Retinal pigment epithelial cell (primary cell): ENCODE measurements around the gene LCN12.

Experiments
- DNase-seq: peaks from one replicate; pipeline ENCODE4 v3.0.0-alpha.2; 2010; ENCODE audit warnings: low read depth
- H3K4me3 ChIP-seq: 2 replicates; pipeline ENCODE4 v1.5.1; 2011; ENCODE audit warnings: mild to moderate bottlenecking, low read length, control low read depth, moderate library complexity
- TF ChIP-seq, protein P1 (sequence below): conservative IDR thresholded peaks from 2 replicates; pipeline ENCODE4 v1.5.1; 2011; ENCODE audit warnings: low read depth, low read length, control low read depth, inconsistent platforms

LCN12 gene

DNA sequence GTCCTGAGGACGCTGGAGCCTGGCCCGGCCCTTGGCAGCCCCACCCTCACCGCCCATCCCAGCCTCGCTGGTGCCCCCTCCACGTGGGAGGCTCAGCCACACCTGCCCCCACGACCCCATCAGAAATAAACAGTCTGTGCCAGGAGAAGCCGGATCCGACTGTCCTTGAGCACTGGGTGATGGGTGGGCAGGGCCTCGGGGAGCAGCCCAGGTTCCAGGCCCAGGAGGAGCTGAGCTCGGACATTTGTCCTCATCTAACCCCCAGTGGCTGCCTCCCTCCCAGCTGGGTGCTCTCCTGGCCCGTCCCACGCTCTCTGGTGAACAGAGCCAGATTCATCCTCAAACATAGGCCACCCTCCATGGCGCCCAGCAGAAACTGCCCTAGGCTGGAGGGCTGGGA lies 20.7 kb downstream of the LCN12 start:
- no peak for DNase-seq
- no peak overlapping the region for H3K4me3 ChIP-seq
- TF ChIP-seq, protein P1, sequence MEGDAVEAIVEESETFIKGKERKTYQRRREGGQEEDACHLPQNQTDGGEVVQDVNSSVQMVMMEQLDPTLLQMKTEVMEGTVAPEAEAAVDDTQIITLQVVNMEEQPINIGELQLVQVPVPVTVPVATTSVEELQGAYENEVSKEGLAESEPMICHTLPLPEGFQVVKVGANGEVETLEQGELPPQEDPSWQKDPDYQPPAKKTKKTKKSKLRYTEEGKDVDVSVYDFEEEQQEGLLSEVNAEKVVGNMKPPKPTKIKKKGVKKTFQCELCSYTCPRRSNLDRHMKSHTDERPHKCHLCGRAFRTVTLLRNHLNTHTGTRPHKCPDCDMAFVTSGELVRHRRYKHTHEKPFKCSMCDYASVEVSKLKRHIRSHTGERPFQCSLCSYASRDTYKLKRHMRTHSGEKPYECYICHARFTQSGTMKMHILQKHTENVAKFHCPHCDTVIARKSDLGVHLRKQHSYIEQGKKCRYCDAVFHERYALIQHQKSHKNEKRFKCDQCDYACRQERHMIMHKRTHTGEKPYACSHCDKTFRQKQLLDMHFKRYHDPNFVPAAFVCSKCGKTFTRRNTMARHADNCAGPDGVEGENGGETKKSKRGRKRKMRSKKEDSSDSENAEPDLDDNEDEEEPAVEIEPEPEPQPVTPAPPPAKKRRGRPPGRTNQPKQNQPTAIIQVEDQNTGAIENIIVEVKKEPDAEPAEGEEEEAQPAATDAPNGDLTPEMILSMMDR: no peak

DNA sequence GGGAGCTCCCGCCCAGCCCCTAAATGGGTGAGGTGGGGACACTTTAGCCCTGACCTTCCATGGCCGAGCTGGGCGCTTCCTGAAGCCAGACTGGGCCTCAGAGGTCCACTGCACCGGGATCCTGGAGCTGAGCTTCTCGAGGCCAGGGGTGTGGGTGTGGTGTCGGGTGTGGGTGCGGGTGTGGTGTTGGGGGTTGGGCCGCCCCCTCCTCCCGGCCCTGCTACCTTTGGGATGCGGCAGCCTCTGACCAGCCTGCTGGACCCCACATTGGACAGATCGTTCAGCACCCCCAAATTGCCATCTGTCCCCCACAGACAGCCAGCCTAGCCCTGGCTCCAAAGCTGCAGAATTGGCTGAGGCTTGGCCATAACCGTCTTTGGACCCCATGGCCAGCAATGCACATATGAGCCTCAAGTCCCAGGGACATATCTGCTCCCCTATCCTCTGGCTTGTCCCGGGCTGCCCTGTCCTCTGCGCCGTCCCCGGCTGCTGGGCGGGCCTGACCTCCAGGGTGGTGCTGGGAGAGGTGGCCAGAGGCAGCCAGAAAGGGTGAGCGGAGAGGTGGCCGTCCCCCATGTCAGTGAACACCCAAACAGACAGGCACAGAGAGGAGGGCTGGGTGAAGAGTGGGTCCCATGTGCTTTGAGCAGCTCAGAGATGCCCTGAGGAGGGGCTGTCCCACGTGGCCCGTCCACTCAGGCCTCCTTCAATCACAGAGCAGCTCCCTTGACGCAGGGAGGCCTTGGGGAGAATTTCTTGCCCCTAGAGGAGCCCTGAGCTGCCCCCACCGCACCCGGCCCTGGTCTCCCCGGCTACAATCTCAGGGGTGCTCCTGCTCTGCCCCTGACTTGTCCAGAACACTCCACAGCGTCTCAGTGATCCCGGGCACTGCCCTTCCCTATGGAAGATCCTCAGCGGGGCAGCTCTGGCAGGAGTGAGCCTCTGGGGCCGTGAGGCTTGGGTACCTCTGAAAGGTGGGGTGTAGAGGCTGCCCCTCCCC lies 21.8 kb downstream of the LCN12 start:
- TF ChIP-seq, protein P1: no peak
- no peak for DNase-seq
- no peak overlapping the region for H3K4me3 ChIP-seq

DNA sequence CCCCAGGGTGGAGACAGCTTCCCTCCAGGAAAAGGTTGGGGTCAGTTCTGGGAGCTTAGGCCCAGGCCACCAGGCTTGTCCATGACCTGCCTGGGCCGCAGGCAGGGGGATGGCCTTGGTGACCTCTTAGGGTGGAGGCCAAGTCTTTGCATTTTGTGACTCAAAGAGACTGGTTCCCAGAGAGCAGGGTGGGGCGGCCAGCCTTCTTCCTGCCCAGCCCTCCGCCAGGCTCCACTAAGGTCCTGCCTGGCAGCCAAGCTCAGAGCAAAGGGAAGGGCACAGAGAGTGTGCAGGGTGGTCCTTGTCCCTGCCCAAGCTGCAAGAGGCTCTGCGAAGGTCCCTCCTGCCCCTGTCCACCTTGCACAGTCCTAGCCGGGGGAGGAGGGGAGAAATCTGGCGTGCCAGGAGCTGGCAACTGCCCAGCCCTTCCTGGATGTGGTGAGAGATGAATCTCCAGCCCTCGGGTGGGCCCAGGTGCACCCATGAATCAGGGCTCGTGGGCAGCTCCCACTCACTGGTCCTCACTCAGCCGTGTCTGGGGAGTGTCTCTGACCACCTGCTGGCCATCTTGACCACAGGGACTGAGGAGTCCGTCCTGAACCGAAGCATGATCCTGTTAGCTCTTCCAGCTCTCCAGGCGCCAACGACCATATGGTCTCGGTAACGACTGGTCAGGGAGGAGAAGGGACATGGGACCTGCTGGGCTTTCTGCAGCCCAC lies 22.9 kb downstream of the LCN12 start:
- no peak for DNase-seq
- no peak overlapping the region for H3K4me3 ChIP-seq

DNA sequence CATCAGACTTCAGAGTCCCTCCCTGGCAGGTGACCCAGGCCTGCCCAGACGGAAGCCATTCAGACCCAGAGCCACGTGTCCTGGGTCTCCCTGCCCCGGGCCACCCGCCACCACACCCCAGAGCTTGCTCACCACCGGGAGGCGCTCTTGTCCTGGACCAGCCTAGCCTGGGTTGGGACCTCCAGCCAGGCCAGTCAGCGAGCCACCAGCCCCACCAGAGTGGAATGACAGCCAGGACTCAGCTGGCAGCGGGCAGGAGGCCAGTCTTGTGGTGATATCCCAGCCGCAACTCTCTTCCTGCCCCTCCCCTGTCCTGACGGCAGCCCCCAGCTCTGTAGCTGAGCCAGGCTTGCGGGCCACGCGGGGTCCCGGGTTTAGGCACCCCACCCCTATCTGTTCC lies 23.6 kb downstream of the LCN12 start:
- H3K4me3 ChIP-seq: no peak overlapping the region
- TF ChIP-seq, protein P1: peak; percentile 28
- DNase-seq: no peak

More for the DNA sequence above, 22.9 kb downstream of the LCN12 start:
- TF ChIP-seq, protein P1: no peak

DNA sequence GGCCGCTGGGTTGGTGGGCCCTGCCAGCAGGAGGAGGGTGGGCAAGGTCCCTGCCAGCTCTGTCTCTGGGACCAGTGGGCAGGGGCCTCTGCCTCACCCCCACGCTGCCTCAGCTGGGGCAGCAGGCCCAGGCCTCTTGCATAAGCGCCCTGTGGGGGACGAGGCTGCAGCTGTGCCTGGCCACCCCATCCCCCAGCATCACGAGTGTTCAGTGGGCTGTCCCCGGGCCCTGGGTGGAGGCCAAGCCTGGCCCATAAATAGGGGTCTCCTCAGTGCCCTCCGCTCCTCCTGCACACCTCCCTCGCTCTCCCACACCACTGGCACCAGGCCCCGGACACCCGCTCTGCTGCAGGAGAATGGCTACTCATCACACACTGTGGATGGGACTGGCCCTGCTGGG lies 25.1 kb downstream of the LCN12 start, which contains the start of gene PTGDS:
PTGDS (plus strand) TSS at position 282 of the 400 bp plus-strand sequence; CDS start at position 357, 75 bp downstream.
- no peak for DNase-seq
- peak within 1 kb of the TSS; percentile 69 for H3K4me3 ChIP-seq
- TF ChIP-seq, protein P1: no peak

DNA sequence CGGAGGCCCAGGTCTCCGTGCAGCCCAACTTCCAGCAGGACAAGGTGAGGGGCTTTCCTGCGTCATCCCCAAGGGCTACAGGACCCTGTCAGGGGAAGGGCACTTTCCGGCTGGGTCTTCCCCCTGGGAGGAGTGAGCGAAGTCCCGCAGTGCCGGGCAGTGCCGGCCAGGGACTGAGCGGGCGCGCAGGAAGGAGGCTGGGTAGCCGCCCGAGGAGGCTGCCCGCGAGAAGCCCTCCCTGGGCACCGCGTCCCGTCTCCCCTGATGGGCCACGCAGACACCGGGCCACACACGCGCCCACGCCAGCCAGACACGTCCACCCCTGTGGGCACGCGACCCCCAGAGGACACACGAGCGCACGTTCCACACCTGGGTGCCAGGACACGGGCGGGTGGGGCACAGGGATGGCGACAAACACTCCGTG lies 25.6 kb downstream of the LCN12 start:
- peak overlapping the region; percentile 69 for H3K4me3 ChIP-seq
- TF ChIP-seq, protein P1: no peak

More for the DNA sequence above, 25.6 kb downstream of the LCN12 start:
- no peak for DNase-seq
